Activated CD4-positive, alpha-beta T cell treated with anti-CD3 and anti-CD28 coated beads, Interleukin-2, amount 50 U/mL, for 48 hours (primary cell): ENCODE measurements around the gene PRODH.
"Not testable (repeated sequence)": the region's sequence is repeated elsewhere in the genome, so short reads cannot be mapped to it uniquely, and the experiment has no call there.

ENCODE experiments used
- DNase-seq, 2 experiments: peaks; one replicate each; pipeline ENCODE4 v3.0.0-alpha.2; 2020

PRODH gene

GRCh38 chr22:18954303-18954989, 18.4 kb upstream of the PRODH start:
- DNase-seq, result peak; percentile 63 to 70

GRCh38 chr22:18953128-18953527, 17.0 kb upstream of the PRODH start:
- not testable (repeated sequence) for DNase-seq

GRCh38 chr22:18952022-18952421, 15.9 kb upstream of the PRODH start:
- DNase-seq, result no peak

GRCh38 chr22:18950141-18950540, 14.0 kb upstream of the PRODH start:
- DNase-seq, result no peak

- no peak for DNase-seq
Observed at GRCh38 chr22:18947905-18948304, 11.8 kb upstream of the PRODH start.

- not testable (repeated sequence) for DNase-seq
Observed at GRCh38 chr22:18947105-18947504, 11.0 kb upstream of the PRODH start.

GRCh38 chr22:18938691-18939090, 2.6 kb upstream of the PRODH start:
- not testable (repeated sequence) for DNase-seq

- not testable (repeated sequence) for DNase-seq
Observed at GRCh38 chr22:18934688-18935087, 1.4 kb downstream of the PRODH start.

- DNase-seq, result no peak
Observed at GRCh38 chr22:18933914-18934313, 2.2 kb downstream of the PRODH start.

GRCh38 chr22:18931905-18932652, 4.0 kb downstream of the PRODH start:
- DNase-seq, result no peak

- no peak for DNase-seq
Observed at GRCh38 chr22:18929459-18929858, 6.6 kb downstream of the PRODH start.

- no peak for DNase-seq
Observed at GRCh38 chr22:18927573-18927972, 8.5 kb downstream of the PRODH start.

GRCh38 chr22:18927020-18927419, 9.1 kb downstream of the PRODH start:
- DNase-seq, result no peak

GRCh38 chr22:18925368-18926064, 10.6 kb downstream of the PRODH start:
- no peak for DNase-seq

- DNase-seq, result not testable (repeated sequence)
Observed at GRCh38 chr22:18920257-18920902, 15.7 kb downstream of the PRODH start.

- not testable (repeated sequence) for DNase-seq
Observed at GRCh38 chr22:18917818-18918217, 18.3 kb downstream of the PRODH start.

GRCh38 chr22:18915550-18915949, 20.5 kb downstream of the PRODH start:
- DNase-seq, result not testable (repeated sequence)

GRCh38 chr22:18914558-18914957, 21.5 kb downstream of the PRODH start:
- not testable (repeated sequence) for DNase-seq

- DNase-seq, result not testable (repeated sequence)
Observed at GRCh38 chr22:18912264-18912946, 23.7 kb downstream of the PRODH start.

GRCh38 chr22:18911535-18911934, 24.6 kb downstream of the PRODH start:
- not testable (repeated sequence) for DNase-seq

GRCh38 chr22:18909556-18909955, 26.5 kb downstream of the PRODH start:
- DNase-seq, result no peak

GRCh38 chr22:18906896-18907295, 29.2 kb downstream of the PRODH start:
- DNase-seq, result no peak

- DNase-seq, result not testable (repeated sequence)
Observed at GRCh38 chr22:18906410-18906745, 29.7 kb downstream of the PRODH start.
